ENCODE results near the gene COX8A. TPM values are rescaled to one million over a fixed set of nuclear protein-coding genes. Genes with fewer than 3 reads are reported as not detected.

Gene COX8A
- total RNA-seq, 1 donor, result 190 TPM

- no peak overlapping the region for H3K4me3 ChIP-seq (ENCODE audit: insufficient read depth, low read length)
- no peak overlapping the region for H3K27ac ChIP-seq (ENCODE audit: low read depth, low read length)
- peaks cover 32% of the 10 kb centered on the region for H4K20me1 ChIP-seq (ENCODE audit: insufficient read depth, low read length)
- no peak overlapping the region for H2AFZ ChIP-seq (ENCODE audit: low read length)
- peaks cover 9% of the 10 kb centered on the region for H3K4me1 ChIP-seq (ENCODE audit: insufficient read depth, low read length)
- TF ChIP-seq CTCF (IDR thresholded peaks at IDR 0.05; ENCODE audit: extremely low read depth, low read depth, low read length), result no peak
- DNase-seq (ENCODE audit: insufficient read length, low spot score, missing footprints), result peak; percentile 93
- no peaks in the 10 kb centered on the region for H3K9me3 ChIP-seq (ENCODE audit: low read depth, low read length)
- H3K79me2 ChIP-seq (ENCODE audit: insufficient read depth, low read length), result no peaks in the 10 kb centered on the region
- H3K4me2 ChIP-seq (ENCODE audit: insufficient read depth, low read length), result peak overlapping the region; percentile 61
- peaks cover 20% of the 10 kb centered on the region for H3K36me3 ChIP-seq (ENCODE audit: insufficient read depth, low read length)
- H3K27me3 ChIP-seq (ENCODE audit: insufficient read depth, low read length), result no peaks in the 10 kb centered on the region
Observed at GRCh38 chr11:63999349-64000025, 25.1 kb downstream of the COX8A start.

- no peaks in the 10 kb centered on the region for H3K27me3 ChIP-seq (ENCODE audit: insufficient read depth, low read length)
- peaks cover 25% of the 10 kb centered on the region for H4K20me1 ChIP-seq (ENCODE audit: insufficient read depth, low read length)
- DNase-seq (ENCODE audit: insufficient read length, low spot score, missing footprints), result peak; percentile 100
- TF ChIP-seq CTCF (IDR thresholded peaks at IDR 0.05; ENCODE audit: extremely low read depth, low read depth, low read length), result peak; percentile 47
- H3K4me2 ChIP-seq (ENCODE audit: insufficient read depth, low read length), result peak overlapping the region; percentile 61
- peak overlapping the region; percentile 62 for H3K4me3 ChIP-seq (ENCODE audit: insufficient read depth, low read length)
- peaks cover 9% of the 10 kb centered on the region for H3K4me1 ChIP-seq (ENCODE audit: insufficient read depth, low read length)
- no peaks in the 10 kb centered on the region for H3K79me2 ChIP-seq (ENCODE audit: insufficient read depth, low read length)
- no peaks in the 10 kb centered on the region for H3K9me3 ChIP-seq (ENCODE audit: low read depth, low read length)
- no peak overlapping the region for H2AFZ ChIP-seq (ENCODE audit: low read length)
- no peak overlapping the region for H3K27ac ChIP-seq (ENCODE audit: low read depth, low read length)
- peaks cover 15% of the 10 kb centered on the region for H3K36me3 ChIP-seq (ENCODE audit: insufficient read depth, low read length)
Observed at GRCh38 chr11:64000026-64000739, 25.8 kb downstream of the COX8A start.

- no peak for TF ChIP-seq CTCF (IDR thresholded peaks at IDR 0.05; ENCODE audit: extremely low read depth, low read depth, low read length)
- H2AFZ ChIP-seq (ENCODE audit: low read length), result no peak overlapping the region
- peaks cover 12% of the 10 kb centered on the region for H3K36me3 ChIP-seq (ENCODE audit: insufficient read depth, low read length)
- no peaks in the 10 kb centered on the region for H3K27me3 ChIP-seq (ENCODE audit: insufficient read depth, low read length)
- H3K4me2 ChIP-seq (ENCODE audit: insufficient read depth, low read length), result peak overlapping the region; percentile 61
- H3K9me3 ChIP-seq (ENCODE audit: low read depth, low read length), result no peaks in the 10 kb centered on the region
- no peak overlapping the region for H3K27ac ChIP-seq (ENCODE audit: low read depth, low read length)
- peaks cover 23% of the 10 kb centered on the region for H4K20me1 ChIP-seq (ENCODE audit: insufficient read depth, low read length)
- H3K79me2 ChIP-seq (ENCODE audit: insufficient read depth, low read length), result no peaks in the 10 kb centered on the region
- no peak for DNase-seq (ENCODE audit: insufficient read length, low spot score, missing footprints)
- H3K4me1 ChIP-seq (ENCODE audit: insufficient read depth, low read length), result peaks cover 9% of the 10 kb centered on the region
- H3K4me3 ChIP-seq (ENCODE audit: insufficient read depth, low read length), result peak overlapping the region; percentile 62
Observed at GRCh38 chr11:64000740-64001483, 26.5 kb downstream of the COX8A start.

All from osteoblast (primary cell).